ENCODE results near the gene TNNC1.

TNNC1 gene

DNA sequence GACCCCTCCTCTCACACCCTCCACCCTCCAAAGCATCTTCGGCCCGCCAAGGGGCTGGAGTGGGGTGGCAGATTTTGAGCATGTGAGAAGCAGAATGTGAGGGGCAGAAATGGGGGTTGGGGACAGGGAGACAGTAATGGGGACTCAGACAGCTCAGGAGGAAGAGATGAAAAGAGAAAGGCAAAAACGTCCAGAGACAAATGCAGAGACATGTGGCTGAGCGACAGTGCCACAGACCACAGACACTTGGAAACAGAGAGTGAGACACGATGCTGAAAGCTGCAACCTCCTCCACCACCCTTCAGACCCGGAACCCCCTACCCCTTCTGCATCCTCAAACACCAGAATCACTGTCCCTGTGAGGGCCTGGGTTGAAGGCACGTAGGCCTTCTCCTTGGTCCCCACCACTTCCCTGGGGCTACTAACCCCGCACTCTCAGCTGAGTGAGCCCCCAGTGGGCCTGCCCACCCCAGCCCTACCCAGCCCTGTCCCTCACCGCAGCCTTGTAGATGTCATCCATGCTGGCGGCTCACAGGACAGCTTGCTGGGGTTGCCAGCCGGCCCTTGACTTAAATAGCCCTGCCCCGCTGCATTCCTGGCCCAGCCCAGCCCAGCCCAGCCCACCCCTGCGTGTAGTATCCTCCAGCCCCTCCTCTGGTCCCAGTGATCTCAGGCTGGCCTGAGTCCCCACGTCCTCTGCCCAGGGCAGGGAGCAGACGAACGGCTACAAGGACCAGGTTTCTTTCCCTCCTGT, at the start of gene TNNC1:
TNNC1 (minus strand) TSS at position 546 of the 754 bp plus-strand sequence; CDS start at position 520, 26 bp downstream.
- DNase-seq (ENCODE audit: low read depth in 2 of 2) = no peak

DNA sequence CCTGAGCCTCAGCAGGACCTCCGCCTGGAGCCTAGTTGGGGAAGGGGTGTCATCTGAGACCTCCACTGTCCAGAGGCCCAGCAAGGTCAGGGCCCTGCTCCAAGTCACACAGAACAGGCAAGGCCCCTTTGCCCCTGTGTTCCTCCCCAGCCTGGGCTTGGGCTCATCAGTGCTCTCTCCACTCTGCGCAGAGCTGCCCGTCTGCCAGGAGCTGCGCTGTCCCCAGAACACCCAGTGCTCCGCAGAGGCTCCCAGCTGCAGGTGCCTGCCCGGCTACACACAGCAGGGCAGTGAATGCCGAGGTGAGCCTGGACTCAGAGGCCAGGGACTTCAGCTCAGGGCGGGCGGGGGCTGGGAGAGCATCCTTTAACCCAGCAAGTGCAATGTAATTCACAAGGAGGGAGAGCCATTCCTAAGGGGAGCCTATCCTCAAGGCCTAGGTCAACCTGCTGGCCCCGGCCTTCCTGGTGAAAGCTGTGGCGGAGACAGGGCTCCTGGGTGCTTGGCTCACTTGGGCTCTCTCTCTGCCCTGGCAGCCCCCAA, 49.0 kb upstream of the TNNC1 start:
- no peak for DNase-seq (ENCODE audit: low read depth in 2 of 2)

DNA sequence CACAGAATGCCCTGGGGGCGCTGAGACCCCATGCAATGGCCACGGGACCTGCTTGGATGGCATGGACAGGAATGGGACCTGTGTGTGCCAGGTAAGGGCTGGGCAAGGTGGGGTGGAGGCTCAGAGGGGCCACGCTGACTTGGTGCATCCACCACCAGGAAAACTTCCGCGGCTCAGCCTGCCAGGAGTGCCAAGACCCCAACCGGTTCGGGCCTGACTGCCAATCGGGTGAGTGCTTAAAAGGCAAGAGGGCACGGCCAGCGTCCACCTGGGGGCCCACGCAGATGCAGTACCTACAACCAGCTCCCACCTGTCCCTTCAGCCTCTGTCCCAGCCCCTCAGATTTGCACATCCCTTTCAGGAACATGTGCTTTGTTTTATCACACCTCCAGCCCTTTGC, 48.2 kb upstream of the TNNC1 start:
- no peak for DNase-seq (ENCODE audit: low read depth in 2 of 2)

DNA sequence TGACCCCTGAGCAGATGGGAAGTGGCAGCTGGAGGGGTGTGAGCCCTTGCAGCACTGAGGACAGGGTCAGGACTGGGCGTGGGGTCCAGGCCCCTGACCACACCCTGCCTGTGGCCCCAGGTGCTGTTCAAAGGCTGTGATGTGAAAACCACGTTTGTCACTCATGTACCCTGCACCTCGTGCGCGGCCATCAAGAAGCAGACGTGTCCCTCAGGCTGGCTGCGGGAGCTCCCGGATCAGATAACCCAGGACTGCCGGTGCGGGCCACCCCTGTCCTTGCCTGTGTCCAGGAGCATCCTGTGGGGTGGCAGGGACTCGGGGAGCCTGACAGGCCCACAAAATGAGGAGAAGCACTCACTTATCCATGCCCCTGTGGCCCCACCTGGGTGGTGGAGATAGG, 47.2 kb upstream of the TNNC1 start:
- DNase-seq (ENCODE audit: low read depth in 2 of 2) = no peak

DNA sequence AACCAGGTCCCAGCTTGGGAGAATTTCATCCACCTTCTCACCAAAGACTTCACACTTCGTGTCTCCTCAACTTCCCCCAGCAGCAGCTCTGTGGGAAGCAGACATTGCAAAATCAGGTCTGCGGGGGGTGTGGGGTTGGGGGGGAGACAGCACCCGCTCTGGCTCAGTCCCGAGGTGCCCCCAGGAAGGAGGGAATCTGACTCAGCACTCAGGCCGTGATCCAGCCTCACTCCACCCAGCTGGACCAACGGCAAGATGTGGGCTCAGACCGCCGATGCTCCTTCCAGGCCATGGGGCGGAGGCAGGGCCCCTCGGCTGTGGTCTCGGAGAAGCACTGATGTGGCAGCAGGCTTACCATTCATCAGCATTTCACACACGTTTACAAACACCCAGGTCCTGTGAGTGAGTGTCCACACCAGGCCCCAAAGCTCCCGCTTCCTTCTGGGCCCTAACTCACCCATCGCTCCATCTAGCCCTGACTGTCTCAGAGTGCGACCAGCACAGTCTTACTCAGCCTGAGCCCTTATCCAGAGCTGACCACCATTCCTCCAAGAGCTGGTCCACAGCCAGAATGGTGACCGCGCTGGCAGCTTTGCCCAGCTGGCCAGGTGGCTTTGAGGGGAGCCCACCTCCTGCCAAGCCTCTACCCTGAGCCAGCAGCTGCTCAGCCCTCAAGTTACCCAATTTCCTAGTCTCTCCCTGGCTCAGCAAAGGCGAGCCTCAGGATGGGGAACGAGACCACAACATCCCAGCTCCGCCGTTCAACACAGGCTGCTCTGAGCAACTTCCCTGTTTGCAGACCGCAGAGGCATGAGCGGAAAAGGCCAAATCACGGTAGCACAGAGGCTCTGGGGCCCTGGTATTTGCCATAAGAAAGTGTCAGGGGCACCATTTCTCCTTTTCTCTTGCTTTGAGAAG, 44.6 kb upstream of the TNNC1 start:
- no peak for DNase-seq (ENCODE audit: low read depth in 2 of 2)

DNA sequence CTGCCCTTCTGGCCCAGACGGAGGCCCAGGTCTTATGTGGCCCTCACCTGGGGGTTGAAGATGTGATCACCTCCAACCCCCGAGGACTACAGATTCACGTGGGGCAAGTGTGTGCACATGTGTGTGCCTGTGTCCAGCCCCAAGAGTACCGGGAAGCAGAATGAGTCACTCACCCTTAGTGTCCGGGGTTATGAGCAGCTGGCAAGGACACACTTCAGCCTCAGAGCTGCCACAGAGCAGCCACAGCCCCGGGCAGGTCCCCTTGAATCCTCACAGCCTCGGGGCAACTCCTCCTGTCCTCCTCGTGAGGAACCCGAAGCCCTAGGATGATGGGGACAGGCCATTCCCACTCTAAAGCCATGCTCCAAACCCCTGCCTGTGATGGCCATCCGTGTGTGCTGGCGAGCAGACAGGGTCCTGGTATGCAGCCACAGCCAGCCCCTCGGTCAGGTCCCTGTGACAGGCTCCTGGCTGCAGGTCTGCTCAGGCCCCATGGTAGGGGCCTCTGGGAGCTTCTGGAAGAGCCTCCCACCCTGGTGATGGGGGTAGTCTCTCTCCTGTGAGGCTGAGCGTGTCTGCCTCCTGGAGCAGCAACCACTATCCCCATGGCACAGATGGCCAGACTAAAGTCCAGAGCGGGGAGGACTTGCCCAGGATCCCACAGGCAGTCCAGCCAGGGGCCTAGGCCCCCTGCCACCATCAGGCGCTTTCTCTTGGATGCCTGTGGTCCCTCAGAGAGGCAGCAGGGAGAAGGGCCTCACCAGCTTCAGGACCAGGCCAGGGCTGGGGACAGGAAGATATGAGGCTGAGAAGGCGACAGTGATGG, 42.1 kb upstream of the TNNC1 start:
- no peak for DNase-seq (ENCODE audit: low read depth in 2 of 2)

DNA sequence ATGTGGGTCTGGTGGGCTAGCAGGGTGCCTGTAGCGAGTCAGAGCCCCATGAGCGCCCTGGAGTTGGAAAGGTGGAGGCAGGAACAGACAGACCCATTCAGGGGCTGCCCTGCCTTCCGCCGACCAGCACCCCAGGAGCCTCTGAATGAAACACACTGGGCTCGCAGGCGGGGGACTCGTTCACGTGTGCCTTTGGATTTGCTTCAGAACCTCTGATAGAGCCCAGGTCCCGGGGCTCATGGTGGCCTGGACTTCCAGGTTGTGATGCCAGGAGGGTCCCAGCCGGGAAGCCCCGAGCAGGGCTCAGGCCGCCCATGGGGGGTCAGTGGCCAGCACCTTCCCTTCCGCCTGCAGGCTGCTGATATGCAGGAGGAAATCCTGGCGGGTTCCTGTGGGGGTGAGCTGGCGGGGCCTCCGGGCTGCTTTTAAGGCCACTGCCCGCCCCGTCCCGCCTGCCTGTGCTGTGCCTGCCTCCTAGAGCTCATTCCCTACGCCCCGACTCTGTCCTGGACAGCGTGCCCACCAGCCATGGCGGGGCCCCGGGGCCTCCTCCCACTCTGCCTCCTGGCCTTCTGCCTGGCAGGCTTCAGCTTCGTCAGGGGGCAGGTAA, 41.1 kb upstream of the TNNC1 start, which contains the start of gene STAB1:
STAB1 (plus strand) TSS at position 453 of the 610 bp plus-strand sequence; CDS start at position 529, 76 bp downstream.
- no peak for DNase-seq (ENCODE audit: low read depth in 2 of 2)

DNA sequence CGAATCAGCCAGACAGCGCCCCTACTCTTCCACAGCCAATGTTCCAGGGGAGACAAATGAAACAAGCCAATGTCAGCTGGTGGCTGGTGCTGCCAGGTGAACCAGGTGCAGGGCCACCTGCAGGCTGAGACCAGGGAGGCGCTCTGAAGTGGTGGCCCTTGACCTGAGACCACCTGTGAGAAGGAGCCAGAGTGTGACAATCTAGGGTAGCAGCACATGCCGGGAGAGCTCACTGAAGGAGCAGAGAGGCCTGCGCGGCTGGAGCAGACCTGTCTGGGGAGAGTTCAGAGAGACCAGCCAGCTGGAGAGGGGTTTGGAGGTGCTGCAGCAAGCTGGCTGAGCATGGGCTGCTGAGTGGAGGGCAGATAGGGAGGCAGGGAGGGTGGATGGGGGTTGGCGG, 40.6 kb upstream of the TNNC1 start:
- no peak for DNase-seq (ENCODE audit: low read depth in 2 of 2)

DNA sequence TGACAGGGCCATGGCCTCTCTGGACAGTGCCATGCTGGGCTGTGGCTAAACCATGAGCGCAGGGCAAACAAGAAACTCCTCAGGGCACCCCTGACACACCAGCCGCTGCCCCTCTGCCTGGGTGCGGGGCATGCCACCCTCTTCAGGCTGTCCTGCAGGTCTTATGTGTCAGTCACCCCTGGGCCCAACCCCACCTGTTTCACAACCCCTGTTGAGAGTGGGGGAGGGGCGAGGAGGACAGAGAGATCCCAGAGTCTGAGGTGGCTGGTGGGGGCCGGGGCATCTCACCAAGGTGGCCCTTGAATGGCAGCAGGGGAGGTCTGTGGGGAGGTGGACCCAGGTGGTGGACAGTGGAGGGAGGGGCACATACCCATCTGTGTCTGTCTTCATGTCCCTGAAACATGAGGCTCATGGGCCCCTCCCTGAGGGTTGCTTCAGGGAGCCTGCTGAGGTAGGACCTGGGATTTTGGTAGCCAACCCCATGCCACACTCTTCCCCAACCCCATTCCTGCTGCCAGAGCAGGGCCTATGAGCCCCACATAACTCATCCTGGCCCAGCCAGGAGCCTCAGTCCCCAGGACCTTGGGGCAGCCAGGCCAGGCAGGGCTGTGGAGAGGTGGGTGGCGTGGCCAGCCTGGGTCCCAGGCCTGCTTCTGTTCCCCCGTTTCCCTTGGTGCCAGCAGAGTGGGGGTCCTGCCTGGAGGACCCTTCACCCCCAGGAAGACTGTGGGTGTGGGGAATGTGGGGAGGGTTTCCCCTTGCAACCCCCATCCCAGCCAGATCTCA, 39.6 kb upstream of the TNNC1 start:
- DNase-seq (ENCODE audit: low read depth in 2 of 2) = no peak

DNA sequence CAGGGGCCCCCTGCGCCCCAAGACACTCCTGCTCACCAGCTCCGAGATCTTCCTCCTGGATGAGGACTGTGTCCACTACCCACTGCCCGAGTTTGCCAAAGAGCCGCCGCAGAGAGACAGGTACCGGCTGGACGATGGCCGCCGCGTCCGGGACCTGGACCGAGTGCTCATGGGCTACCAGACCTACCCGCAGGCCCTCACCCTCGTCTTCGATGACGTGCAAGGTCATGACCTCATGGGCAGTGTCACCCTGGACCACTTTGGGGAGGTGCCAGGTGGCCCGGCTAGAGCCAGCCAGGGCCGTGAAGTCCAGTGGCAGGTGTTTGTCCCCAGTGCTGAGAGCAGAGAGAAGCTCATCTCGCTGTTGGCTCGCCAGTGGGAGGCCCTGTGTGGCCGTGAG, 38.2 kb upstream of the TNNC1 start:
- DNase-seq (ENCODE audit: low read depth in 2 of 2) = no peak

DNA sequence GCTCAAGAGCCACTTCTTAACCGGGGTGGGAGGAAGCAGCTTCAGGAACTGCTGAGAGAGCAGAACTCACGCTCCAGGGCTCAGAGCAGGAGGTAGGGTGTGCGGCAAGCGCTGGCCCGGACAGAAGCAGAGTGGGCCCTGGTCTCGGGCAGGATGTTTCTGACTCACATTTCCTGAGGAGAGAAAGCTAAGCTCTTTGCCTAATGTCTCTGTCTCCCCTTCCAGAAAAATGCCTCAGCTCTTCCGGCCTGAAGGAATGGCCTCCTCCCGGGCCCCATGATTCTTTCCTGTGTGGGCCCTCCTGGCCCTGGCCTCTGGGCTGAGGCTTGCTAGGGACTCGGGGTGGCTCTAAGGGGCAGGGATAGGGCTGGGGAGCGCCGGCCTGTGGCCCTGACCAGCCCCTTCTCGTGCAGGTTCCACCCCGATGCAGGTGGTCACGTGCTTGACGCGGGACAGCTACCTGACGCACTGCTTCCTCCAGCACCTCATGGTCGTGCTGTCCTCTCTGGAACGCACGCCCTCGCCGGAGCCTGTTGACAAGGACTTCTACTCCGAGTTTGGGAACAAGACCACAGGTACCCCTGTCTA, 37.2 kb upstream of the TNNC1 start:
- no peak for DNase-seq (ENCODE audit: low read depth in 2 of 2)

DNA sequence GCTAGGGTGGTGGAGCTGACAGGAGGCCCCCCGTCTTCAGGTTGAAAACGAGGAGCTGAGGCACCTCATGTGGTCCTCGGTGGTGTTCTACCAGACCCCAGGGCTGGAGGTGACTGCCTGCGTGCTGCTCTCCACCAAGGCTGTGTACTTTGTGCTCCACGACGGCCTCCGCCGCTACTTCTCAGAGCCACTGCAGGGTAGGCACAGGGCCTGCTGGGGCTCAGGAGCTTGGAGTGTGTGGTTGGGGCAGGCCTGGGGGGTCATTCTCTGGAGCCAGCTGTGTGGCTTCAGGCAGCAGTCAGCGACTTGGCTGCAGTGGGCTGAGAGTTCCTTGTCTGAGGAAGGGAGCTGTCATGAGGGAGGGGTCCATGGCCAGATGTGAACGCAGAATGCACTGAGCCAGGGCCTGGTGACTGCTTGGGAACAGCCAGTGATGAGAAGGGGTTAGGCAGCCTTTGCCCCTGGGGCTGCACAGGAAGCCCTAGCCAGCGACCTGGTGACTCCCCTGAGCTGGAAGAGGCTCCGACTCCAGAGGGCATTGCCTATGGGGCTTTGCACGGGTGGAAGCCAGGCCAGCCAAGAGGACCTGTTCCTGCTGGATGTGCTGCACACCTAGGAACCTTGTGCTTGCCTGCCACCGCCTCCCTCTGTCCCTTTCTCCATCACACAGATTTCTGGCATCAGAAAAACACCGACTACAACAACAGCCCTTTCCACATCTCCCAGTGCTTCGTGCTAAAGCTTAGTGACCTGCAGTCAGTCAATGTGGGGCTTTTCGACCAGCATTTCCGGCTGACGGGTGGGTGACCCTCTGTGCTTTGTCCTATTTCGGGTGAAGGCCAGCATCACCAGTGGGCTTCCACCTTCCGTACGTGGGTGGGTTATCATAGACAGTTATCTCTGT, 36.4 kb upstream of the TNNC1 start:
- DNase-seq (ENCODE audit: low read depth in 2 of 2) = no peak

DNA sequence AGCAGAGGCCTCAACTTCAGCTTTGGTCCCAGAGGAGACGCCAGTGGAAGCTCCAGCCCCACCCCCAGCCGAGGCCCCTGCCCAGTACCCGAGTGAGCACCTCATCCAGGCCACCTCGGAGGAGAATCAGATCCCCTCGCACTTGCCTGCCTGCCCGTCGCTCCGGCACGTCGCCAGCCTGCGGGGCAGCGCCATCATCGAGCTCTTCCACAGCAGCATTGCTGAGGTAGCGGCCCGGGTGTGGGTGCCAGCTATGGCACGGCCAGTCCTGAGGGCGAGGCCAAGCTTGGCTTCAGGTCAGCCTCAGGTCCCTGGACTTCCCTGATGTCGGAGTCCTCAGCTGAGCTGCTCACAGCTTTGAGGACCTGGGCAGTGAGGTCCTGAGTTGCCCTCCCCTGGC, 35.6 kb upstream of the TNNC1 start:
- no peak for DNase-seq (ENCODE audit: low read depth in 2 of 2)

DNA sequence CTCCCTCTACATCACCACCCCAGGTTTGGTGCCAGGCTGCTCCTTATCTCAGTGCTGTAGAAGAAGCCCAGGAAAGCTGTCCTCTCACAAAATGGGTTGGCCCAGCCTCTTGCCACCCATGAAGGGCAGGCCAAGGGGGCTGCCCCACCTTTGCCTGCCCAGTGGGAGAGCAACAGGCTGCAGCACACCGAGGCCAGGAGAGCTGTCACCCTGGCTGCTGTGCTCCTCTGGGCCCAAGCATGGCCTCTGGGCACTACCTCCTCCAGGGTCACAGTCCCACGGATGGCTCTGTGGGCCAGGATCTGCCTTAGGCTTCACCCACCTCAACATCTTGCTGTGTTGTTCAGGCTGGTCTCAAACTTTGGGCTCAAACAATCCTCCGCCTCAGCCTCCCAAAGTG, 34.9 kb upstream of the TNNC1 start:
- DNase-seq (ENCODE audit: low read depth in 2 of 2) = no peak

DNA sequence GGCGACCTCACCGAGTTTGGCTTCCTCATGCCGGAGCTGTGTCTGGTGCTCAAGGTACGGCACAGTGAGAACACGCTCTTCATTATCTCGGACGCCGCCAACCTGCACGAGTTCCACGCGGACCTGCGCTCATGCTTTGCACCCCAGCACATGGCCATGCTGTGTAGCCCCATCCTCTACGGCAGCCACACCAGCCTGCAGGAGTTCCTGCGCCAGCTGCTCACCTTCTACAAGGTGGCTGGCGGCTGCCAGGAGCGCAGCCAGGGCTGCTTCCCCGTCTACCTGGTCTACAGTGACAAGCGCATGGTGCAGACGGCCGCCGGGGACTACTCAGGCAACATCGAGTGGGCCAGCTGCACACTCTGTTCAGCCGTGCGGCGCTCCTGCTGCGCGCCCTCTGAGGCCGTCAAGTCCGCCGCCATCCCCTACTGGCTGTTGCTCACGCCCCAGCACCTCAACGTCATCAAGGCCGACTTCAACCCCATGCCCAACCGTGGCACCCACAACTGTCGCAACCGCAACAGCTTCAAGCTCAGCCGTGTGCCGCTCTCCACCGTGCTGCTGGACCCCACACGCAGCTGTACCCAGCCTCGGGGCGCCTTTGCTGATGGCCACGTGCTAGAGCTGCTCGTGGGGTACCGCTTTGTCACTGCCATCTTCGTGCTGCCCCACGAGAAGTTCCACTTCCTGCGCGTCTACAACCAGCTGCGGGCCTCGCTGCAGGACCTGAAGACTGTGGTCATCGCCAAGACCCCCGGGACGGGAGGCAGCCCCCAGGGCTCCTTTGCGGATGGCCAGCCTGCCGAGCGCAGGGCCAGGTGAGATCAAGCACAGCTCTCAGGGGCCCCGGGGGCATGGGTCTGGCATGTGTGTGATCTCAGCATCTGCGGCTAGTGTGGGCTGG, 34.2 kb upstream of the TNNC1 start:
- no peak for DNase-seq (ENCODE audit: low read depth in 2 of 2)

DNA sequence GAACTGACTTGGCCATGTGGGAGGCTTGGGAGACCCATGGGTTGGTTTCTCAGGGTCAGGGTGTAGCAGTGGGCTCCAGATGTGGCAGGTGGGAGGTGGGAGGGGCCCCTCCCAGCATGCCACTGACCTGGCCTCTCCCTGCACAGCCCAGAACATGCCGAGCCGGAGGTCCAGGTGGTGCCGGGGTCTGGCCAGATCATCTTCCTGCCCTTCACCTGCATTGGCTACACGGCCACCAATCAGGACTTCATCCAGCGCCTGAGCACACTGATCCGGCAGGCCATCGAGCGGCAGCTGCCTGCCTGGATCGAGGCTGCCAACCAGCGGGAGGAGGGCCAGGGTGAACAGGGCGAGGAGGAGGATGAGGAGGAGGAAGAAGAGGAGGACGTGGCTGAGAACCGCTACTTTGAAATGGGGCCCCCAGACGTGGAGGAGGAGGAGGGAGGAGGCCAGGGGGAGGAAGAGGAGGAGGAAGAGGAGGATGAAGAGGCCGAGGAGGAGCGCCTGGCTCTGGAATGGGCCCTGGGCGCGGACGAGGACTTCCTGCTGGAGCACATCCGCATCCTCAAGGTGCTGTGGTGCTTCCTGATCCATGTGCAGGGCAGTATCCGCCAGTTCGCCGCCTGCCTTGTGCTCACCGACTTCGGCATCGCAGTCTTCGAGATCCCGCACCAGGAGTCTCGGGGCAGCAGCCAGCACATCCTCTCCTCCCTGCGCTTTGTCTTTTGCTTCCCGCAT, 33.4 kb upstream of the TNNC1 start:
- no peak for DNase-seq (ENCODE audit: low read depth in 2 of 2)

All from stimulated activated CD8-positive, alpha-beta memory T cell treated with anti-CD3 and anti-CD28 coated beads, Interleukin-7, amount 100 ng/mL, for 4 hours (primary cell).